ENCODE measurements around the gene ZNF550. TPM values are rescaled to one million over a fixed set of nuclear protein-coding genes. Genes with fewer than 3 reads are reported as not detected.
A peak's percentile ranks its signal among the peaks of the same experiment; 100 is the strongest.
"Not testable (repeated sequence)": the region's sequence is repeated elsewhere in the genome, so short reads cannot be mapped to it uniquely, and the experiment has no call there.

ZNF550 gene
- total RNA-seq, 2 experiments from 2014 or later = 11.8 to 12.5 TPM

- ChIA-PET POLR2A (no interaction called here), CTCF (no interaction called here)
- H3K4me1 Mint-ChIP-seq = no peaks in the 10 kb centered on the region
Measured at GRCh38 chr19:57566396-57567265, 7.0 kb upstream of the ZNF550 start.

GRCh38 chr19:57563547-57563946, 3.9 kb upstream of the ZNF550 start:
- H3K36me3 Mint-ChIP-seq (ENCODE audit: low read depth) = peaks cover 17% of the 10 kb centered on the region
- CTCF ChIA-PET = no interaction called here

More at GRCh38 chr19:57566396-57567265, 7.0 kb upstream of the ZNF550 start:
- Mint-ChIP-seq H3K4me3 (no peak overlapping the region), H3K27ac (no peak overlapping the region), H3K9me3 (peaks cover 78% of the 10 kb centered on the region), H3K27me3 (no peaks in the 10 kb centered on the region), H3K36me3 (ENCODE audit: low read depth) (peaks cover 11% of the 10 kb centered on the region)
- DNase-seq = no peak

GRCh38 chr19:57560049-57560491, 407 bp upstream of the ZNF550 start:
- peaks cover 53% of the 10 kb centered on the region for H3K9me3 Mint-ChIP-seq
- H3K27ac Mint-ChIP-seq = peak overlapping the region; percentile 87
- H3K4me1 Mint-ChIP-seq = peaks cover 22% of the 10 kb centered on the region
- DNase-seq = no peak
- POLR2A ChIA-PET = interaction anchor here (1.0 to 1.8 kb wide), 2 partner anchors 60 to 73 kb away, joined by 4 read pairs; partner anchors contain the start of genes ZNF211 and ZNF773
- CTCF ChIA-PET = no interaction called here
- H3K36me3 Mint-ChIP-seq (ENCODE audit: low read depth) = peaks cover 51% of the 10 kb centered on the region
- peak overlapping the region; percentile 86 for H3K4me3 Mint-ChIP-seq
- H3K27me3 Mint-ChIP-seq = no peaks in the 10 kb centered on the region

More at GRCh38 chr19:57563547-57563946, 3.9 kb upstream of the ZNF550 start:
- Mint-ChIP-seq H3K27ac (no peak overlapping the region), H3K4me3 (no peak overlapping the region), H3K4me1 (peaks cover 16% of the 10 kb centered on the region), H3K9me3 (peaks cover 67% of the 10 kb centered on the region), H3K27me3 (no peaks in the 10 kb centered on the region)
- POLR2A ChIA-PET = no interaction called here
- no peak for DNase-seq

GRCh38 chr19:57559008-57559403, 657 bp downstream of the ZNF550 start:
- peak overlapping the region; percentile 86 for H3K4me3 Mint-ChIP-seq
- peak; percentile 24 for DNase-seq
- peaks cover 61% of the 10 kb centered on the region for H3K36me3 Mint-ChIP-seq (ENCODE audit: low read depth)
- POLR2A ChIA-PET = interaction anchor here (1.0 to 2.4 kb wide), 3 partner anchors 55 to 74 kb away, joined by 4 to 6 read pairs (median 4); partner anchors contain the start of genes ZNF134, ZNF211 and ZNF773
- H3K27me3 Mint-ChIP-seq = no peaks in the 10 kb centered on the region
- peaks cover 56% of the 10 kb centered on the region for H3K9me3 Mint-ChIP-seq
- peak overlapping the region; percentile 86 for H3K27ac Mint-ChIP-seq
- H3K4me1 Mint-ChIP-seq = peaks cover 22% of the 10 kb centered on the region
- CTCF ChIA-PET = no interaction called here

- Mint-ChIP-seq H3K9me3 (peaks cover 58% of the 10 kb centered on the region), H3K4me1 (peaks cover 22% of the 10 kb centered on the region), H3K27me3 (no peaks in the 10 kb centered on the region), H3K27ac (peak overlapping the region; percentile 86), H3K36me3 (ENCODE audit: low read depth) (peaks cover 66% of the 10 kb centered on the region), H3K4me3 (peak overlapping the region; percentile 86)
- CTCF ChIA-PET = no interaction called here
- DNase-seq = no peak
- POLR2A ChIA-PET = interaction anchor here (1.8 to 2.4 kb wide), 2 partner anchors 56 to 75 kb away, joined by 4 to 6 read pairs; partner anchors contain the start of genes ZNF134 and ZNF211
Measured at GRCh38 chr19:57558525-57558924, 1.1 kb downstream of the ZNF550 start.

- Mint-ChIP-seq H3K4me1 (peaks cover 22% of the 10 kb centered on the region), H3K4me3 (no peak overlapping the region), H3K9me3 (peaks cover 55% of the 10 kb centered on the region), H3K36me3 (ENCODE audit: low read depth) (peaks cover 75% of the 10 kb centered on the region), H3K27me3 (no peaks in the 10 kb centered on the region), H3K27ac (no peak overlapping the region)
- no peak for DNase-seq
- POLR2A ChIA-PET = interaction anchor here (2.4 kb wide), 1 partner anchor 57 kb away, joined by 6 read pairs; the partner anchor contains the start of gene ZNF134
- CTCF ChIA-PET = no interaction called here
Measured at GRCh38 chr19:57557659-57558058, 2.0 kb downstream of the ZNF550 start.

- Mint-ChIP-seq H3K9me3 (peaks cover 74% of the 10 kb centered on the region), H3K27me3 (no peaks in the 10 kb centered on the region), H3K36me3 (ENCODE audit: low read depth) (peaks cover 99% of the 10 kb centered on the region), H3K4me1 (no peaks in the 10 kb centered on the region), H3K27ac (no peak overlapping the region), H3K4me3 (no peak overlapping the region)
- DNase-seq = no peak
- CTCF ChIA-PET = no interaction called here
- POLR2A ChIA-PET = no interaction called here
Measured at GRCh38 chr19:57552432-57552831, 7.2 kb downstream of the ZNF550 start.

- POLR2A ChIA-PET = no interaction called here
- Mint-ChIP-seq H3K27me3 (no peaks in the 10 kb centered on the region), H3K27ac (no peak overlapping the region), H3K4me3 (no peak overlapping the region), H3K36me3 (ENCODE audit: low read depth) (peaks cover 92% of the 10 kb centered on the region), H3K9me3 (peaks cover 68% of the 10 kb centered on the region), H3K4me1 (no peaks in the 10 kb centered on the region)
- no peak for DNase-seq
- CTCF ChIA-PET = no interaction called here
Measured at GRCh38 chr19:57546513-57546912, 13.2 kb downstream of the ZNF550 start.

- POLR2A ChIA-PET = no interaction called here
Measured at GRCh38 chr19:57537953-57538547, 21.6 kb downstream of the ZNF550 start.

GRCh38 chr19:57527136-57527881, 32.4 kb downstream of the ZNF550 start, which contains the start of gene ZNF549:
TSS of gene ZNF549 (plus strand) at chr19:57527356. CDS start at chr19:57527574, 218 bp downstream.
- Mint-ChIP-seq H3K4me3 (peak within 1 kb of the TSS; percentile 81), H3K4me1 (peaks cover 20% of the 10 kb centered on the region), H3K36me3 (ENCODE audit: low read depth) (peaks cover 46% of the 10 kb centered on the region), H3K9me3 (peaks cover 54% of the 10 kb centered on the region), H3K27ac (peak within 1 kb of the TSS; percentile 73), H3K27me3 (no peaks in the 10 kb centered on the region)
- peak; percentile 91 for DNase-seq
- CTCF ChIA-PET = no interaction called here
- POLR2A ChIA-PET = interaction anchor here (0.9 kb wide), 1 partner anchor 293 kb away, joined by 3 read pairs; no protein-coding TSS in a partner anchor

More at GRCh38 chr19:57537953-57538547, 21.6 kb downstream of the ZNF550 start:
- Mint-ChIP-seq H3K9me3 (peaks cover 79% of the 10 kb centered on the region), H3K27me3 (no peaks in the 10 kb centered on the region), H3K36me3 (ENCODE audit: low read depth) (peaks cover 91% of the 10 kb centered on the region), H3K4me1 (no peaks in the 10 kb centered on the region), H3K4me3 (no peak overlapping the region), H3K27ac (no peak overlapping the region)
- CTCF ChIA-PET = no interaction called here
- DNase-seq = no peak

GRCh38 chr19:57518021-57518420, 41.6 kb downstream of the ZNF550 start:
- H3K4me1 Mint-ChIP-seq, DNase-seq, POLR2A ChIA-PET, H3K4me3 Mint-ChIP-seq, H3K27ac Mint-ChIP-seq, CTCF ChIA-PET, H3K27me3 Mint-ChIP-seq: not testable (repeated sequence)
- H3K36me3 Mint-ChIP-seq (ENCODE audit: low read depth) = peaks cover 35% of the 10 kb centered on the region
- peaks cover 56% of the 10 kb centered on the region for H3K9me3 Mint-ChIP-seq

- DNase-seq = no peak
- Mint-ChIP-seq H3K4me1 (no peaks in the 10 kb centered on the region), H3K27ac (no peak overlapping the region), H3K36me3 (ENCODE audit: low read depth) (peaks cover 46% of the 10 kb centered on the region), H3K4me3 (no peak overlapping the region), H3K27me3 (no peaks in the 10 kb centered on the region), H3K9me3 (peaks cover 60% of the 10 kb centered on the region)
- ChIA-PET POLR2A (interaction anchor here (0.7 kb wide), 1 partner anchor 16 kb away, joined by 3 read pairs; the partner anchor contains the start of gene ZNF773), CTCF (no interaction called here)
Measured at GRCh38 chr19:57515255-57515654, 44.4 kb downstream of the ZNF550 start.
